Osteocyte (in vitro differentiated cells): Measurements from ENCODE around the gene KCNAB2. TPM values are rescaled to one million over a fixed set of nuclear protein-coding genes. Genes with fewer than 3 reads are reported as not detected.

Experiments
- DNase-seq: peaks from one replicate; pipeline ENCODE4 v3.0.0; 2021; ENCODE audit warnings: mixed read lengths; ENCODE audit not compliant: unreplicated experiment; ENCODE audit errors: extremely low spot score
- H3K27ac Mint-ChIP-seq: one replicate; pipeline ENCODE4 v1.8.0; 2021; ENCODE audit warnings: mild to moderate bottlenecking, mixed read lengths; ENCODE audit not compliant: unreplicated experiment
- H3K27me3 Mint-ChIP-seq: one replicate; pipeline ENCODE4 v1.8.0; 2021; ENCODE audit warnings: mixed read lengths; ENCODE audit not compliant: unreplicated experiment
- H3K36me3 Mint-ChIP-seq: one replicate; pipeline ENCODE4 v1.8.0; 2021; ENCODE audit warnings: mixed read lengths; ENCODE audit not compliant: unreplicated experiment
- H3K4me1 Mint-ChIP-seq: one replicate; pipeline ENCODE4 v1.8.0; 2021; ENCODE audit warnings: mixed read lengths; ENCODE audit not compliant: unreplicated experiment
- H3K4me3 Mint-ChIP-seq: one replicate; pipeline ENCODE4 v1.8.0; 2021; ENCODE audit warnings: mild to moderate bottlenecking, moderate library complexity, mixed read lengths; ENCODE audit not compliant: unreplicated experiment
- H3K9me3 Mint-ChIP-seq: one replicate; pipeline ENCODE4 v1.8.0; 2021; ENCODE audit warnings: mixed read lengths; ENCODE audit not compliant: unreplicated experiment
- CTCF ChIP-seq: fragments of 200-600 bp; sonication (generic); IDR thresholded peaks from 2 replicates; pipeline ENCODE4 v1.5.0; 2021; ENCODE audit warnings: antibody characterized with exemption, mild to moderate bottlenecking, moderate library complexity
- total RNA-seq: library from RNA; stranded (reverse); gene quantifications from 2 replicates; pipeline ENCODE4 v1.2.1, GENCODE V29; 2021

Gene KCNAB2
- total RNA-seq, 1 donor from 2014 or later, result 9.3 TPM

- no peak for DNase-seq
- Mint-ChIP-seq H3K4me3 (no peak overlapping the region), H3K27ac (no peak overlapping the region), H3K27me3 (peaks cover 5% of the 10 kb centered on the region), H3K4me1 (peaks cover 11% of the 10 kb centered on the region), H3K36me3 (no peaks in the 10 kb centered on the region), H3K9me3 (no peaks in the 10 kb centered on the region)
- no peak for TF ChIP-seq CTCF
Measured at GRCh38 chr1:6038603-6039002, 7.1 kb upstream of the KCNAB2 start.

DNA sequence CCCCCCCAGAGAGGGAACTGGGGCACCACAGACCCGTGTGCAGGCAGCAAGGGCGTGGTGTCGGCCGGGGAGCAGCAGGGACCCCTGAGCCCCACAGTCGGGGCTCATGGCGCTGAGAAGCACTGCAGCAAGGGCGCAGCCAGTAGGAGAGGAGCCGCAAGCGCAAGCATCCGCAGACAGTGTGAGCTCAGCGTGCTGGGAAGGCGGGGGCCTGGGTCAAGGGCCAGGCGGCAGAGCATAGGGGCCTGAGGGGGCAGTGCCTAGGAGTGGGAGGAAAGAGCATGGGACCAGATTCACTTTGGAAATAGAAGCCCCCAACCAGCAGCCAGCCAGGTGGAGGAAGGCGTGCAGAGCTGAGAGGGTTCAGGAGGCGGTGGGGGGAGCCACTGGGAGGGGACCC lies 6.7 kb upstream of the KCNAB2 start:
- Mint-ChIP-seq H3K27me3 (peaks cover 5% of the 10 kb centered on the region), H3K36me3 (no peaks in the 10 kb centered on the region), H3K27ac (no peak overlapping the region), H3K4me3 (no peak overlapping the region), H3K4me1 (peaks cover 11% of the 10 kb centered on the region), H3K9me3 (no peaks in the 10 kb centered on the region)
- no peak for TF ChIP-seq CTCF
- DNase-seq, result no peak

- Mint-ChIP-seq H3K27ac (no peak overlapping the region), H3K27me3 (peaks cover 5% of the 10 kb centered on the region), H3K4me3 (no peak overlapping the region), H3K4me1 (peaks cover 11% of the 10 kb centered on the region), H3K9me3 (no peaks in the 10 kb centered on the region), H3K36me3 (no peaks in the 10 kb centered on the region)
- no peak for DNase-seq
- no peak for TF ChIP-seq CTCF
Measured at GRCh38 chr1:6040444-6040843, 5.2 kb upstream of the KCNAB2 start.

DNA sequence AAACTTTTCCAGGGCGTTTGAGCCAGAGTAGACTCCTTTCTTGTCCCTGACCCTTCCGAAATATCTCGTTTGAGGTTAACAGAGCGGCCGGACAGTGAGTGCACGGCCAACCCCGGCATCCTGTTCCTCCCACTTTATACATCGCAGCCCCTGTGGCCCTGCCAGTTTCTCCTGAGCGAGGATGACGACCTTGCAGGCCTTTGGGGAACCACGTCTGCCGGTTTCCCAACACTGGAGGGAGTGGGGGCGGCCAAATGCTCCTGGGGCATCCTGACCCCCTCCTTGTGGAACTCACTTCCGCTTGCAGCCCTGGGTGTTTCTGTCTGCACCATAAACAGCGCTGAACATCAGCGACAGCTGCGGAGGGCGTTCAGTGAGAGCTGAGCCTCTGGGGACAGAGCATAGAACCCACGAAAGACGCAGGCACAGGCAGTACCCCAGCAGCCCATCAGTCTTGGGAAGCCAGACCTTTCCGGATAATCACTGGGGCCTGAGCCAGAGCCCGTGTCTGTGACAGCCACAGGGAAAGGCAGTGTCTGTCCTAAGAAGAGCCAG lies 4.8 kb upstream of the KCNAB2 start:
- no peak for TF ChIP-seq CTCF
- no peaks in the 10 kb centered on the region for H3K36me3 Mint-ChIP-seq
- no peak for DNase-seq
- H3K27me3 Mint-ChIP-seq, result peaks cover 5% of the 10 kb centered on the region
- no peak overlapping the region for H3K27ac Mint-ChIP-seq
- H3K9me3 Mint-ChIP-seq, result no peaks in the 10 kb centered on the region
- H3K4me3 Mint-ChIP-seq, result no peak overlapping the region
- H3K4me1 Mint-ChIP-seq, result peaks cover 11% of the 10 kb centered on the region

DNA sequence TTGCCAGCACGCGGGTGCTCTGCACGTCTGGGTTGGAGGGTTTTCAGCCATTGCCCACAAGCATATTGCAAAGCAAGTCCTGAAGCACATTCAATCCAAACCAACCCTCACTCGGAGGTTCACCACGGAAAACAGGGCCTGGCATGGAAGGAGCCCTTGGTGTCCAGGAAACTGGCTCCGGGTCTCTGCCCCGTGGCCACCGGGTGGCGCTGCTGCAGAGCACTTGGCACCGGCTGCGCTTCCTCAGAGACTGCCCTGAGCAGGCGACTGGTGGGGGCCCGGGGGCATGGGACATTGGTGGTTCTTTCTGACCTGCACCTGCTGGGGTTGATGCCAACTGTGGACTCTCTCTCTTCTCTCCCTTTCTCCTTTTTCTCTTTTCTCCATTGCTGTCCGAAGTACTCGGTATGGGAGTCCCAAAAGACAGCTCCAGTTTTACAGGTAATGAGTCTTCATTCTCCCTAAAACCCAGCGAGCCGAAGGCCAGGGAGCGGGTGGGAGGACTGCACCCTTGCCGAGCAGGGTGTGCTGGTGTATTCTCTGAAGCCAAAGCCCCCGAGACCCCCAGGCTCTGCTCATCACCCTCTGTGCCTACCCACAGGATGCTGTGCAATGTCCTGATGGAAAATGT lies 4.1 kb upstream of the KCNAB2 start:
- no peaks in the 10 kb centered on the region for H3K36me3 Mint-ChIP-seq
- no peaks in the 10 kb centered on the region for H3K9me3 Mint-ChIP-seq
- no peak overlapping the region for H3K4me3 Mint-ChIP-seq
- TF ChIP-seq CTCF, result peak; percentile 53
- no peak overlapping the region for H3K27ac Mint-ChIP-seq
- H3K27me3 Mint-ChIP-seq, result peaks cover 5% of the 10 kb centered on the region
- DNase-seq, result no peak
- H3K4me1 Mint-ChIP-seq, result peaks cover 11% of the 10 kb centered on the region
